Ishikawa (cell line): Measurements from ENCODE around the gene TOP2A.

Experiments used
- CEBPB ChIP-seq: IDR thresholded peaks from 2 replicates; pipeline ENCODE4 v1.6.1; 2012
- CREB1 ChIP-seq: IDR thresholded peaks from 2 replicates; pipeline ENCODE4 v1.6.1; 2012; ENCODE audit warnings: low read depth
- EGR1 ChIP-seq: IDR thresholded peaks from 2 replicates; pipeline ENCODE4 v1.6.1; 2012
- EP300 ChIP-seq: IDR thresholded peaks from 2 replicates; pipeline ENCODE4 v1.6.1; 2012; ENCODE audit warnings: borderline replicate concordance
- FOXM1 ChIP-seq: IDR thresholded peaks from 2 replicates; pipeline ENCODE4 v1.6.1; 2012; ENCODE audit warnings: low read depth, borderline replicate concordance
- MAX ChIP-seq: IDR thresholded peaks from 2 replicates; pipeline ENCODE4 v1.6.1; 2012
- RAD21 ChIP-seq: IDR thresholded peaks from 2 replicates; pipeline ENCODE4 v1.6.1; 2012; ENCODE audit warnings: low read depth
- REST ChIP-seq: IDR thresholded peaks from 2 replicates; pipeline ENCODE4 v1.6.1; 2012; ENCODE audit warnings: low read depth, mild to moderate bottlenecking
- TAF1 ChIP-seq: IDR thresholded peaks from 2 replicates; pipeline ENCODE4 v1.6.1; 2012; ENCODE audit warnings: low read depth, mild to moderate bottlenecking
- TEAD4 ChIP-seq: IDR thresholded peaks from 2 replicates; pipeline ENCODE4 v1.6.1; 2012
- USF1 ChIP-seq: IDR thresholded peaks from 2 replicates; pipeline ENCODE4 v1.6.1; 2012

- peak; percentile 44 for TF ChIP-seq TEAD4
- TF ChIP-seq CEBPB: no peak
- no peak for TF ChIP-seq FOXM1
- TF ChIP-seq CREB1: peak; percentile 85
- TF ChIP-seq MAX: peak; percentile 63
- TF ChIP-seq TAF1: no peak
- TF ChIP-seq EP300: peak; percentile 43
- TF ChIP-seq RAD21: peak; percentile 12; the same call in 1 of the 2 replicates
- 0 out of 2 replicates have a peak, but pooled peaks have one; percentile 2 for TF ChIP-seq EGR1
- no peak; the same call in 1 of the 2 replicates for TF ChIP-seq USF1
- TF ChIP-seq REST: peak; percentile 41; the same call in 1 of the 2 replicates
These were observed 76.6 kb downstream of the TOP2A start for GRCh38 chr17:40340880-40341807.
